ENCODE measurements around the gene PPP1R9A. TPM values are rescaled to one million over a fixed set of nuclear protein-coding genes. Genes with fewer than 3 reads are reported as not detected.

The PPP1R9A gene
- total RNA-seq, 1 donor from 2014 or later: 4.6 TPM

DNA sequence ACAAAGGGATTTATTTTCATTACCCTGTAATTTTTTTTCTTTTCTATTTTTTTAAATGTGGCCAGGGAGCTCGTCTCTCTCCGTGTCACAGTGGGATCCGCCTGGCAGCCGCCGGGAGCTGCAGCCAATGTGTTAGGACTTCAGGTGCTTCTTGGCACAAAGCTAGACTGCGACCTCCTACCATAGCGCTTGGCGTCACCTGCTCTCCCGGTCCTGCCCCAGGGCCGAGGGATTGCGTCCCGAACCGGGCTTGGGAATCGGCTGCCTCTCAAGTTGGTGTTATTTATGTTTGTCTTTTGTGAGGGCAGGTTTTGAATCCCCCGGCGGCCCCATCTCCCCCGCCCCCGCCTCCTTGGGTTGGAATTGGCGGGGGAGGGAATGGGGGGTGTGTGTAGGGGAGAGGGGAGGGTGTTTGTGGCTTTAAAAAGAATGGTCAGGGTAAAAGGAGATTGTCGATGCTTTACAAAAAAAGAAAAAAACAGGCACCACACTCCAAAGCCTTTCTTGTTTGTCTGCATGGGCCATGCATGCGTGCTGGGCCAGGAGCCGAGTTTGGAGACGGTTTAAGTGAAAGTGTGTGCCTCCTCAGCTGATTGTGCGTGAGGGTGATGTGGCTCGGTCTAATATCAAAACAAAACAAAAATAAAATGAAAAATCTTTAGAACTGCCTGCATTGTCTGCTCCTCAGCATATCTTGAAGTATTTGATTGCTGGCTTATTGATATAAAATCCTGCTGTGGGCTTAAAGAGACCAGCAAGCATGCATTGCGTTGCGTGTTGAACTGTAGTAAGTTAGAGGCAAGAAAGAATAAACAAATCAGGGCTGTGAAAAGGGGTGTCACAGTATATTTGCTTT, 1.2 kb downstream of the PPP1R9A start:
- DNase-seq (ENCODE audit: extremely low read depth, low read depth, low spot score): no peak

DNA sequence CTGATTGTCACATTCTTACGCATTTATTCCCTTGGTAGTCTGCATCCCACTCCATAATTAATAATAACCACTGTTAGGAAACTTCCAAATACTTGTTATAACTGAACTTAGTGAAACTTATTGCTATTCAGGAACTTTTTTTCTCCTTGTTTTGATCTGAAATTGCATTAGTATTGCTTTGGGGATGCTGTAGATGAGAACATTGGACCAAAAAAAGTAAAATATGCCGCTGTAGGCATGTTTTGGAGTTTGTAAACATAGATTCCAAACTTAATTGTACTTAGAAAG, 1.7 kb downstream of the PPP1R9A start:
- no peak for DNase-seq (ENCODE audit: extremely low read depth, low read depth, low spot score)

DNA sequence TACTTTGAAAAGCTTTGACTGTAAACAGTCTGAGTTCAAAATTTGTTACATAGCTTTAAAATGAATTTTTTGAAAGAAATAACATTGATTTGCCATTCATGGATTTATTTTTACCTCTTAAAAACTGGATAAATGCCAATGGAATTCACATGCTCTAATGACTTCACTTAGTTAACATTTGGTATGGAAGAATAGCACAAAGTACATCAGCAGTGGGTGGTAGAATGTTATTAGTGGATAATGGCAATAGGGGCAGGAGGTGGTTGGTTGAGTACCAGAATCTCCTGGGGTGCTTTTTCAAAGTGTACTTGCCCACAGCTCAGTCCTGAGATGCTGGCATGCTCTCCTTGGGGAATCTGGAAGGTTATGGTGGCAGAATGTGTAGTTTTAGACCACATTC, 4.7 kb downstream of the PPP1R9A start:
- no peak for DNase-seq (ENCODE audit: extremely low read depth, low read depth, low spot score)

DNA sequence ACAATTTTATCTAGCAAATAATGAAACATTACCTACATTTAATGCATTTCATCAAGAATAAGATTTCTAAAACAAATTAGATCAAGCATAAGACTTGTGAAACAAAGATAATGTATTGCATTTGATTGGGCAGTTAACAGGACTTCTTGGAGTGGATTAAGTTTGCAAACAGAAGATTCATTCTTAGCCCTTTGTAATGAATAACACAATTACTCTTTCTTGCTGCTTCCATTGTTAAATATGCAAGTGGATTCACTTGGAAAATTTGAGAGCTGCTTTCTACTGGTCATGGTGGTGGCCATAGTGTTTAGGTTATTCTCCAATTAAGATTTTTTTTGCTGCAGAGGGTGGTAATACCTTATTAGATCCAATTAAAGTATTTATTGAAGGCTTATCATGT, 6.0 kb downstream of the PPP1R9A start:
- no peak for DNase-seq (ENCODE audit: extremely low read depth, low read depth, low spot score)

DNA sequence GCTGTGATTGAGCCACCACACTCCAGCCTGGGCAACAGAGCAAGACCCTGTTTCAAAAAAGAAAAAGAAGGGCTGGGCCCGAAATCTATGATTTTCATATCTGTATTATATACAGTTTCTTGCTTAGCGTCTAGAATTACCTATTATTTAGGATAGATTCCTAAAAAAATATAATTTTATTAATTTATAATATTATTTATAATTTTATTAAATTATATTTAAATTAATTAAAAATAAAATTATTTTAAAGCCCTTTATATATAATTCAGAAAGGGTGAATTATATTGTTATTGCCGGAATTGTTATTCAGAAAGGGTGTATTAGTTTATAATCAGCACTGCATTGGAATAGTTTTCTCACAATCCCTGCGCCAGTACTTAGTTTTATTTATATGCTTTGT, 14.5 kb downstream of the PPP1R9A start:
- DNase-seq (ENCODE audit: extremely low read depth, low read depth, low spot score): no peak

DNA sequence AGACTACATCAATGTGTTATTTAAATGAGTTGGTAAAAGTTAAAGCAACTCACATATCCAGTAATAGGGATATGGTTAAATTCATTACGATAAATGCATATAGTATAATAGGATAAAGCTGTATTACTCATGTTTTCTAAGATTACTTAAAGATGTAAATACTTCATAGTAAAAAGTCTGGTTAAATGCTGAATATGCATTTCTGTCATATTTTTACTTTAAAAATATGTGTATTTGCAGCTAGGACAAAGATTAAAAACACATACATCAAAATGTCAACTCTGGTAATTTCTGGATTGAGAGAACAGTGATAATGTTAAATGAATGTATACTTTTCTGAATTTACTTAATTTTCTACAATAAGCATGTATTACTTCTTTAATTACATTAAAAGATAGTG, 15.1 kb downstream of the PPP1R9A start:
- no peak for DNase-seq (ENCODE audit: extremely low read depth, low read depth, low spot score)

DNA sequence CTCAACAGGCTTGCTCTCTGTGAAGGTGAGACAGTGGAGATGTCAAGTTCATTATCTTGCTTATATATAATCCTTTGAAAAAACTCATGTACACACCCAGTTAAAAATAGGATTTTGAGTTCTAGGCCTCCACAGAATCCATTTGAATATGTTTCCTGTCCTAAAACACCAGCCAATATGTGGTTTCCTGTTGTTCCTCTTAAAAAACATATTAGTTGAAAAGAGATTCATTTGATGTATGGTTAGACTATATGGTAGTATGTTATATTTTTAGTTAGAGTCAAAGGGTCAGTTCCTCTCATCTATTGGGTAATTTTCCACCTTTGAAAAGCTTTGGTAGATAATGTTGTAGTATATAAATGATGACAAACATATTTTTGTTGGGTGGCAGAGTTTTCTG, 16.0 kb downstream of the PPP1R9A start:
- no peak for DNase-seq (ENCODE audit: extremely low read depth, low read depth, low spot score)

DNA sequence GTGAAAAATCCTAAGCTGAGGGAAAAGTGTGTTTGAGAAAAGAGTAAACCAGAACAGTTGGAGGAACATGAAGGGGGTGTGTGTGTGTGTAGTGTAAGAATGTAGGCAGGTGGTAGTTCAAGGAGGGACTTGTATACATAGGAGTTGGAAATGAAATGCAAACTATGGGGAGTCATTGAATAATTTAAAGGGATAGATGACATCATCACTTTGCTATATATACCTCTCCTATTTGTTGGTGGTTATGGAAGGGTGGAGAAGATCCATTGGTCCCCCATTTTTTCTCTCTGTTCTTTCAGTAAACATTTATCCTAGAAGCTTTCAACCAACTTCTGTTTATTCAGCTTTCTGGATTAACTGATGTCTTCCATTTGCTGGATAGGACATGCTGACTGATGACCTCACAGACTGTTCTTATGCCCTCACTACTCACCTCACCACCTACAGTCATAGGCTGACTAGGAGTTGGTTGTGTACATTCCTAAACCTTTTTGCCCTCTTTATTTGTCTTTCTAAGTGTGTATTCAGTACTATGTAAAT, 20.8 kb downstream of the PPP1R9A start:
- no peak for DNase-seq (ENCODE audit: extremely low read depth, low read depth, low spot score)

DNA sequence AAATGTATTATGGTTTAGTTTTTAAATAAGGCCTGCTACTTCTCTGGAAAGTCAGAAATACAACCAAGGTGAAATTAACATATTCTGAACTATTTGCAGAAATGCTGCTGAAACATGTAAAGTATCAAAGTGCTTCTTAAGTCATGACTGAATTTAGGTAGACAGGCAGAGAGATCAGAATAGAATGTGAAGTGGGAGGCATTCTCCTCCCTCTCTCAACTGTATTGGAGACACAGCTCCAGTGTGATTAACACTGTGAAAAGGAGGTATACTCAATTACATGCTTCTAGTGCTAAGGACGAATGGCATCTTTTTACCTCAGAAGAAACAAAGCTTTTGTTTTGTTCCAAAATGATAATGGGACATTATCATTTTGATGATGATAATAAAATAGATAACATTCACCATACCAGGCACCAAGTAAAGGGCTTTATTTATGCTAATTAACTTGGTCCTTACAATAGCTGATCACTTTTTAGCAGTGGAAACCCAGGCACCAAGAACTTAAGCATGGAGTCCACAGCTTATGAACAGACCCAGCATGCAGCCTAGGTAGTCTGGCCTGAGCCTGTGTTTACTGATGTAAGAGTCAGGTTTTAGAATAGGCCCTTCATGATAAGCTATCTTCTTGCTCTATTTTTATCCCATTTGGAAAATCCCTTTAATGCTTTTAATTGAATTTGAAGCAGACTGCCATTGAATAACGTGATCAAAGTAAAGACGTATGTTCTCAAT, 26.0 kb downstream of the PPP1R9A start:
- no peak for DNase-seq (ENCODE audit: extremely low read depth, low read depth, low spot score)

DNA sequence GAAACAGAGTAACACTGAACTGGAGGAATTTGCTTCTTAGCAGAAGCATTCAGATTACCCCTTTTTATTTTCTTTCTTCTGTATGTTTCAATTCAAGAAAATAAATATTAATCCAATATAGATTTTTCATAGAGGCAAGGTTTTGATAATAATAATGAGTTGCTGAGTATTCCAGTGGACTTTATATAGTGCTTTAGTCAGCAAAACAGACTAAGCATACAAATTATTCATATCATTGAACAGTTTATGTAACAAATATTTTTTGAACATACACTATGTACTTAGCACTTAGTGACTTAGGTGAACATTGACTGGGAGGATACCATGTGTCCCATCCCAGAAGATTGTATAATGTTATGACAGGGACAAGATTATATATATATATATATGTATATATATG, 32.0 kb downstream of the PPP1R9A start:
- no peak for DNase-seq (ENCODE audit: extremely low read depth, low read depth, low spot score)

DNA sequence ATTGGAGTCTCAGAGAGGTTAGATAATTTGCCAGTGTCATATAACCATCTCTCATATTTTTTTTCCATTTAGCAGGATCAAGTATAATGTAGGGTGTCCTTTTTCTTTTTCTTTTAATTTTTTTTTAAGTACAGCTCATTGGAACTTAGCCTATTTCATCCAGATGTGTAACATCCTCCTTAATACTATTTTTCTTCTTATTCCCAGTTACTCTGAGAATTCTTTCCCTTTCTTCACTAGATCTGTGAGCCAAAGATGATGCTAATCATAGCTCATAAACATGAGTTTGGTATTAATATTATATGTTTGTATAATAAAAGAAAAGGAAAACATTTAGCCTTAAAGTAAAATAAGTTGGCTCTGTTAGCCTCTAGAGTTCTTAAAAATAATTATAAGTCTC, 32.8 kb downstream of the PPP1R9A start:
- no peak for DNase-seq (ENCODE audit: extremely low read depth, low read depth, low spot score)

DNA sequence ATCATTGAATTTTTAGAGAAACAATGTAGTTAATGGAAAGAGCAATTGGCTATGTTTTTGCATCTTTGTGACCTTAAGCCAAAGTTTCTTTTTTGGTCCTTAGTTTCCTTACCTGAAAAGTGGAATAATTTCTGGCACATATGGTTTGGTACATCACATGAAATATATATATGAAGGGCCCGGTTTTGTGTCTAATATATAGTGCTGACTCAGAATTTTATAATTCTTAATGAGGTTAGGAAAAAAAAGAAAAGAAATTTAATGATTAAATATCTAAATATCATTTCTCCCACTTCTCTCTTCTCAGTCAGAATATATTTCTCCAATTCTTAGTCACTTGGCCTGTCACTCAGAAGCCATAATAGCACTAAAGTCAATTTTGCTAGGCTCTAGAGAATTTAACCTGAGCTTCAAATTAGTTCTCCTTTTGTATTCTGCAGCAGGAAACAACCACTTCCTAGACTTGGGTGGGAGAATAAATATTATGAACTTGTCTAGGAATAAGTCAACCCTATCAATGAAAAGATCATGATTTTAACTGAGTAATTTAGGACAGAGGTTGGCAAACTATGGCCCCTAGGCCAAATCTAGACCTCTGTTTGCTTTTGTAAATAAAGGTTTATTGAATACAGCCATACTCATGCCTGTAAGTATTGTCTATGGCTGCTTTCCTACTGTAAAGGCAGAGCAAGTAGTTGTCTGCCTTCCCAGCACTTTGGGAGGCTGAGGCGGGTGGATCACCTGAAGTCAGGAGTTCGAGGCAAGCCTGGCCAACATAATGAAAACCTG, 34.6 kb downstream of the PPP1R9A start:
- no peak for DNase-seq (ENCODE audit: extremely low read depth, low read depth, low spot score)

DNA sequence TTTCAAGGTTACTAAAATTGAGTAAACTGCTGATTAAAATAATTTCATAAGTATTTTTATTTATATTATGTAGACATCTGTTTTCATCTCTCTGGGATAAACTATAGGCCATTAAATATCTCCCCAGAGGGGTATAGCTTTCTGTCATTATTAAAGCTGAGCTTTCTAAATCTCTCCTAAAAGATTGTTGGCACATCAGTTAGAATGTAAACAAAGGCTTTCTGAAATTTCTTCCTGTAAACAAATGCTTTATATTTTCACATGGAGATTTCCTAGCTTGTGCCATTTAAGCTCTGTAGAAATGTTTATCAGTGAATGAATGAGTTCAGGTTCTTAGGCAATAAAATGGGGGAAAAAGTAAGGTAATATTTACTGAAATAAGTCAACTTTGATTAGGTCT, 35.7 kb downstream of the PPP1R9A start:
- DNase-seq (ENCODE audit: extremely low read depth, low read depth, low spot score): no peak

DNA sequence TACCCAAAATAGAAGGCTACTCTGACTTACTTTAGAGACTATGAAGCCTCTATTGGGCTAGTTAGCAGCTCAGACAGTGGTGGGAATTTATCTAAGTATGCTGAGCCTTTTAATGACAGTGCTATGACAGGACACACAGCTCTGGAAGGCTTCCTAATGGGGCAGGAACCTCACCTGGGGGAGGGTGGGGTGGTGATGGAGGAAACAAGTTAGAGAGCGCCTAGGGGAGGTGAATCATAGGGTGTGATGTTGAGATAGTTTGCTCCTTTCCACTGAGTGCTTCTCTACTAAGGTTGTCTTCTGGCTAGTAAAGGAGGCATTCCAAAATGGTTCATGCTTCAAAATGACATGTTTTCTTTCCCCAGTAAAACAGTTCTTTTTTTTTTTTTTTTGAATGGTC, 42.1 kb downstream of the PPP1R9A start:
- no peak for DNase-seq (ENCODE audit: extremely low read depth, low read depth, low spot score)

DNA sequence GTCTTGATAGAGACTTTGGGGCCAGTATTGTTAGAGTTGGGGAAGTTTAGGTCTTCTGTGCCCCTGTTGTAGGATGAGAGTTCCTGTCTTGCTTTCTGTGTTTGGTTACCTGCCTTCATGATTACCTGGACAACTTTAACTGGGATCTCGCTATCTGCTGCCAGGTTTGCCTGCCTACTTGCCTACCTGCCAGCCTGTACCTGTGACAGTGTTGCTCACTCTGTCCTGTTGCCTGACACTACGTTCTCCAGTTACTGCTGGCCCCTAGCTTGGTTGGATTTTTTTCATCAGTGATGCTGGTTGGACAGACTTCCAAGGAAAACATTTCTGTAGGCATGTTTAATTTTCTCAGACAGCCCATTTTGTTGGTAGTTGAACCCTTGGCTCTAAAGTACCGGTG, 48.4 kb downstream of the PPP1R9A start:
- DNase-seq (ENCODE audit: extremely low read depth, low read depth, low spot score): no peak

DNA sequence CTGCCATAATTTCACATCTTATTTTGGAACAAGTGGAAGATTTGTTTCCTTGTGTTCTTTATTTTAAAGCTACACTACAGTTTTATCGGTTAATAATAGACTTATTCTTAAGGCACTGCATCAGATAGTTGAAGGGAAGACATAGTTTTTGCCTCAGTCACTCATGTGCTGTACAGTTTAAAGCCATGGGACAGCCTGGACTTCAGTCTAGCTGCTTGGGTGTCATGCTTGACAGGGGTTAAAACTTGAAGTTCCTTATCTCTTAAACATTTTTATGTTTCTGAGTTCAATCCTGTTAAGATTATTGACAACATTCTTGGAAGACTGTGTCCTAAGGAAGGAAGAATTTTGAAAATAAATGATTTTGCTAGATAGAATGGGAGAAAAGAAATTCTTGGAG, 49.7 kb downstream of the PPP1R9A start:
- DNase-seq (ENCODE audit: extremely low read depth, low read depth, low spot score): no peak

DNA sequence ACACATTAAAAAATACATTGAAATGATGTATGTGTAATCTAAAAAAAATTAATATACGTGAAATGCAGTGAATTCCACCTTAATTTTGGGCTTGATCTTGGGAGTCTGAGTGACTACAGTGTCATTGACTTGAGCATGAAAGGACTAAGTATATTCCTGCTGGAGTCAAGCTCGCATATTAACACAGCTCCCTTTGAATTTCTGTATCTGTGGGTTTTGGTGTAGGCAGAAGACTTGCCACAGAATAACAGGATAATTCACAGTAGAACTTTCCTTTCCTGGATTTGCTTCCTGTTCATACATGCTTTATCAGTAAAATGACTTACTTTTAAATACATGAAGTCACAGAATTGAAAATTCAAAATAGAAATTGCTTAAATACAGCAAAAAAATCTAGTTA, 55.3 kb downstream of the PPP1R9A start:
- DNase-seq (ENCODE audit: extremely low read depth, low read depth, low spot score): no peak

DNA sequence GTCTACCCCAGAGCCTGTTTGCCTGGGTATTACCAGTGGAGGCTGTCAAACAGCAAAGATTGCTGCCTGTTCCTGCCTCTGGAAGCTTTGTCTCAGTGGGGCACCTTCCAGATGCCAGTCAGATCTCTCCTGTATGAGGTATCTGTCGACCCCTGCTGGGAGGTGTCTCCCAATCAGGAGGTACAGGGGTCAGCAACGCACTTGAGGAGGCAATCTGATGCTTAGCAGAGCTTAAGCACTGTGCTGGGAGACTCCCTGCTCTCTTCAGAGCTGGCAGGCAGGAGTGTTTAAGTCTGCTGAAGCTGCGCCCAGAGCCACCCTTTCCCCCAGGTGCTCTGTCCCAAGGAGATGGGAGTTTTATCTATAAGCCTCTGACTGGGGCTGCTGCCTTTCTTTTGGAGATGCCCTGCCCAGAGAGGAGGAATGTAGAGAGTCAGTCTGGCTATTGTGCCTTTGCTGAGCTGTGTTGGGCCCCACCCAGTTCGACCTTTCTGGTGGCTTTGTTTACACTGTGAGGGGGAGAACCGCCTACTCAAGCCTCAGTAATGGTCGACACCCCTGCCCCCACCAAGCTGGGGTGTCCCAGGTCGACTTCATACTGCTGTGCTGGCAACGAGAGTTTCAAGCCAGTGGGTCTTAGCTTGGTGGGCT, 62.2 kb downstream of the PPP1R9A start:
- DNase-seq (ENCODE audit: extremely low read depth, low read depth, low spot score): no peak

DNA sequence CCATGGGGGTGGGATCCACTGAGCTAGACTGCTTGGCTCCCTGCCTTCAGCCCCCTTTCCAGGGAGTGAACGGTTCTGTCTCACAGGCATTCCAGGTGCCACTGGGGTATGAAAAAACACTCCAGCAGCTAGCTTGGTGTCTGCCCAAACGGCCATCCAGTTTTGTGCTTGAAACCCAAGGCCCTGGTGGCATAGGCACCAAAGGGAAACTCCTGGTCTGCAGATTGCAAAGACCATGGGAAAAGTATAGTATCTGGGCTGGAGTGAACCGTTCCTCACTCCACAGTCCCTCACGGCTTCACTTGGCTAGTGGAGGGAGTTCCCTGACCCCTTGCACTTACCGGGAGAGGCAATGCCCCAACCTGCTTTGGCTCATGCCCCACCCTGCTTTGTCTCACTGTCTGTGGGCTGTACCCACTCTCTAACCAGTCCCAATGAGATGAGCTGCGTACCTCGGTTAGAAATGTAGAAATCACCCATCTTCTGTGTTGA, 62.7 kb downstream of the PPP1R9A start:
- DNase-seq (ENCODE audit: extremely low read depth, low read depth, low spot score): no peak

DNA sequence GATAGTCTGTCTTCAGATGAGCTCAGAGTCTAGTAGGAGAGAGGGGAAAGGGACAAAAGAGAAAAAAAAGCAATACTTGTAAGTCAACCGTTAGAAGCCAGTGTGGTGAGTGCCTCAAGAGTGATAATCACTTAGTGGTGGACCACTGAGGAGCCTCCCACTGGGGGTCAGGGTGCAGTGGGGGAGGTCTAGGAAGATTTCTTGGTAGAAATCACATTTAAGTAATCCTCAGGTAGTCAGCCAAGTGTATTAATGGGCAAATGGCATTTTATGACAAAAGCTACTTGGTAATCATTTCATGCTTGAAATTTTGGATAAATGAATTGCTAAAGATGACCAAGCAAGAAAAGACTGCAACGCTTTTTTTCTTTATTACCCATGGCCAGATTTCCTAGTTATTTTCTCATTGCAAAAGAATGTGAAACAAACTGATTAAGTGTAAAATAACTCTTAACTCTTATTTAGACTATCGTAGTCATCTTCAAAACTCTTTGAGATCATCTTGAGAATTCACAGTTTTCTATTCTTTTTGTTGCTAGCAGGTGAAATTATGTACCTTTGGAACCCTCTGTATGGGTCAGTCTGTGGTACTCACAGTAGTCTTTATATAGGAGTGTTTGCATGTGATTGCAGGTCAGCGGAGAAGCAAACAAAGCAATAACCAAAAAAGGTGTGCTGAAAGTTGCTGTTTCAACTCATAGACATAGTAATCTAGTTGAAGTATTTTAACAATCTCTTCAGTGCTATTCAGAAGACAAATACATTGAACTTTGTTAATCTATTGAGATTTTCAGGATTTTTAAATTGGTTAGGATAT, 63.9 kb downstream of the PPP1R9A start:
- no peak for DNase-seq (ENCODE audit: extremely low read depth, low read depth, low spot score)
